HG03159 (cell line): ENCODE results near the gene CSNK1D.

ENCODE experiments used
- ATAC-seq: cut with Tn5 transposase; IDR thresholded peaks from one replicate; pipeline ENCODE4 v1.9.1; 2021; ENCODE audit warnings: mild to moderate bottlenecking, moderate library complexity; ENCODE audit not compliant: unreplicated experiment

Gene CSNK1D

DNA sequence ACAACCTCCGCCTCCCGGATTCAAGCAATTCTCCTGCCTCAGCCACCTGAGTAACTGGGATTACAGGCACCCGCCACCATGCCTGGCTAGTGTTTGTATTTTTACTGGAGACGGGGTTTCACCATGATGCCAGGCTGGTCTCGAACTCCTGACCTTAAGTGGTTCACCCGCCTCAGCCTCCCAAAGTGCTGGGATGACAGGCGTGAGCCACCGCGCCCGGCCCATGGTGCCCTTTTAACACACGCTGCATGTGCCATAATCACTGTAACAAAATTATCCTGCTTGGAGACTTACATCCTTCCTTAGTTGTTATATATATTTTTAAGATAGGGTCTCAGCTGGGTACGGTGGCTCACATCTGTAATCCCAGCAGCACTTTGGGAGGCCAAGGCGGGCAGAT is 38.5 kb upstream of the CSNK1D start:
- no peak for ATAC-seq

DNA sequence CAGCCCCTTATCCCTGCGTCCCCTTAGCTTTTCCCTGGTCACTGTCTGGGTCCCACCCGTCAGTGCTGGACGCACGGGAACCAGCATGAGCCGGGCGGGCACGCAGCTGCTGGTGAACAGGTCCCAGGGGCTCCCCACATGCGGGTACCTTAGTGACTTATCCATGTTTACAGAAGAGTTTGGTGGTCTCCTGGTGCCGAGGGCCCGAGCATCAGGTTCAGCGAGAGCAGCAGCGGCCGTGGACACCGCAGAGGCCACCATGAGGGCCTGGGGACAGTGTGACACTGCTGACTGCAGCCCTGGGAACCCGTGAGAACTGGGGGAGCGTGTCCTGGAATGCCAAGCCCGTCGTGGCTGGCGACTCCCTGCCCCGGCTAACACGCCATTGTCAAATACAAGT is 37.4 kb upstream of the CSNK1D start:
- no peak for ATAC-seq

DNA sequence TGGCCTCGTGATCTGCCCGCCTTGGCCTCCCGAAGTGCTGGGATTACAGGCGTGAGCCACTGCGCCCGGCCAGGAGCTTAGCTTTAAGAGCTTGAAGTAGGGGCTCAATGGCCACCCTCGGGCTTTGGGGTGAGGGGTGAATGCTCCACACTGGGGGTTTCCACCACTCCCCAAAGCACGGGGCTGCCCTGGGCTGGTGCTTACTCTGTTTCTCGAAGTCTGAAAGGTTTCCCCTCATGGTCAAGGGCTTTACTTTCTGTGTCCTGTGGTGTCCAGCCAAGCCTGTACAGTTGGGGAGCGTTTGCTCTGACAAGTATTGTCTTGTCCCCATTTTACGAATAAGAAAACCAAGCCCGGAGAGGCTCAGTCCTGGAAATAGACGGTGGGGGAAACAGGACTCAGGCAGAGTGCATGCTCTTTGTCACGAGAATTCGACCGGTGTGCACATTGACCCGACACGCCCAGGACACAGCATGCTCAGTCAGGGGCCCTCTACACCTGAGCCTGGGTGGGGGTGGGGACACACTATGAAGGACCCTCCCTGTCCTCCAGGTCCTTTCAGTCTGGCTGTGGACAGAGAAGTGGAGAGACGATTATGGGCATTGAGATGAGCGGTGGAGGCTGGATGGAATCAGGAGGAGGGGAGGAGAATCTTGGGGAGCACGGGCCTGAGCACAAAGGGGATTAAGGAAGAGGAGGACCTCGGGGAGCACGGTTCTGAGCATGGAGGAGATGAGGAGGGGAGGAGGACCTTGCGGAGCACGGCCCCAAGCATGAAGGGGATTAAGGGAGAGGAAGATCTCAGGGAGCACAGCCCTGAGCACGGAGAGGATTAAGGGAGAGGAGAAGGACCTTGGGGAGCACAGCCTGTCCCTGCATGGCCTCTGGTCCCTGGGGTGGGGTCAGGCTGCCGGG is 36.4 kb upstream of the CSNK1D start:
- no peak for ATAC-seq

DNA sequence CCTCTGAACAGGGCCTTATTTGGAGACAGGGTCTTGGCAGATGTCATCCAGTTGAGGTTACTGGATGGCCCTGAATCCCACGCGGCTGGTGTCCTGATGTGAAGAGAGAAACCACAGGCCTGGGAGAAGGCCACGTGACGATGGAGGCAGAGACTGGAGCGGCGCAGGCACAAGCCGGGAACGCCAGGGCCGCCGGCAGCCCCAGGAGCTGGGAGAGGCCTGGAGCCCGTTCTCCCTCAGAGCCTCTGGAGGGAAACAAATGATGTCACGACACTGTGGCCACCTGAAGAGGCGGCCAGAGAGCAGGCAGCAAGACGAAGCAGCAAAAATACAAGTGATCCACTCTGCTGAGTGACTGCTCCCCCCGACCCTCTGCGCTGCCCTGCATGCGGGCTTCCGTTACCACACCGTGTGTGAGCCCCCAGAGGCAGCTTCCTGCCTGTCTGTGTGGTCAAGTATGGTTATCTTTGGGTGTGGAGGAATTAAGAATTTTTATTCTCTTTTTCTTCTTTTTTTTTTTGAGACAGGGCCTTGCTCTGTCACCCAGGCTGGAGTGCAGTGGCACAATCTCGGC is 32.3 kb upstream of the CSNK1D start:
- no peak for ATAC-seq

GRCh38 chr17:82304826-82305726 is 31.6 kb upstream of the CSNK1D start:
- ATAC-seq, result no peak

DNA sequence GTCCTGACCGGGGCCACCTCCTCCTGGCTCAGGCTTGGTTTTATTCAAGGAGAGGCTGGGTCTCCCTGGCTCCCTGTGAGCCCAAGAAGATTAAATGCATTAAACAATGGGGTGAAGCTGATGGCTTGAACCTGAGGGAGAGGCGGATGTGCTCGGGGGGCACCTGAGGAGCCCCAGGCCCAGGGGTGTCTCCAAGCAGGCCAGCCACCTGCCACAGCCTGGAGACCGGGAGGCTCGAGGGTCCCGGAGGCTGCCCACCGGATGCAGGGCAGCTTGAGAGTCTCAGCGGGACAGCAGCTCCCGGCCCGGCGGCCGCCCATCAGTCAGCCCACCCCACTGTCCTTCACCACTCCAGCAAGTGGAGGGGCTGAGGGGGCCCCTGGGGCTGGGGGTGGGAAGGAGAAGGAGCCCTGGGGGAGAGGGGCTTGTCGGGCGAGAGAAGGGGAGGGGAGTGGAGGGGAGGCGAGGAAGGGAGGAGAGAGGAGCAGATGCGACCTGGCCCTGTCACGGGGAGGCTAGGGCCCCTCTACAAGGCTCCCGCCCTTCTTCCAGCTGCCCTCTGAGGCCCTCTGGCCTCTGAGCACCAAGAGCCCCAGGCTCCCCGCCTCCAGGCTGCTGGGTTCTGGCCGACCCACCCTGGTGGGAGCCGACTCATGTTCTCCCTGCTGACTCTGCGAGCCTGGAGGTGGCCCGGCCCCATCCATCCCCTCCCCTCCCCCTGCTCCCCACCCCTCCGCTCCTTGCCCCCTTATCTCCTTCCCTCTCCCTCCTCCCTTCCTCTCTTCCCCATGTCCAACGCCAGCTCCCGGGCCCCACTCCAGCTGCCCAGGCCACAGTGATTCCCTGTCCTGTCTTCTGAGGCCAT is 30.7 kb upstream of the CSNK1D start:
- no peak for ATAC-seq

- ATAC-seq, result no peak
These were observed 29.8 kb upstream of the CSNK1D start for GRCh38 chr17:82302991-82303943.

DNA sequence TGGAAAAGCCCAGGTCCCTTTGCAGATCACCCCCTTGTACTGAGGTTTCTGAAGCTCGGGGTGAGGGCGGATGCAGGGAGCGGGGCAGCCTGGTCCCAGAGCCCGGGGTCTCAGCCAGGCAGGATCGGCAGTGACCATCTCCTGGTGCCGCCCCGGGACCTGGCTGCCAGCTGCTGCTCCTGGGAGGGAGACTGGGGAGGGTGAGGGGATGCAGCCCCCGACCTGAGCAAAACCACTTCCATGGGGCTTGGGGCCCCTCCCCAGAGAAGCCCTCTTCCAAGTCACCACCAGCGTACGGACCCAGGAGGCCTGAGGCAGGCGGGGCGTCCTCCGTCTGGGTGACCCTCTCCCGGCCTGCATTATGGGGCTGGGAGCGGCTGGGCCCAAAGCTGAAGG is 29.1 kb upstream of the CSNK1D start:
- ATAC-seq, result no peak

- no peak for ATAC-seq
These were observed 28.5 kb upstream of the CSNK1D start for GRCh38 chr17:82301916-82302567.

- ATAC-seq, result no peak
These were observed 27.9 kb upstream of the CSNK1D start for GRCh38 chr17:82301300-82301915.

GRCh38 chr17:82300707-82301270 is 27.3 kb upstream of the CSNK1D start:
- no peak for ATAC-seq

- ATAC-seq, result no peak
These were observed 26.7 kb upstream of the CSNK1D start for GRCh38 chr17:82300228-82300627.

DNA sequence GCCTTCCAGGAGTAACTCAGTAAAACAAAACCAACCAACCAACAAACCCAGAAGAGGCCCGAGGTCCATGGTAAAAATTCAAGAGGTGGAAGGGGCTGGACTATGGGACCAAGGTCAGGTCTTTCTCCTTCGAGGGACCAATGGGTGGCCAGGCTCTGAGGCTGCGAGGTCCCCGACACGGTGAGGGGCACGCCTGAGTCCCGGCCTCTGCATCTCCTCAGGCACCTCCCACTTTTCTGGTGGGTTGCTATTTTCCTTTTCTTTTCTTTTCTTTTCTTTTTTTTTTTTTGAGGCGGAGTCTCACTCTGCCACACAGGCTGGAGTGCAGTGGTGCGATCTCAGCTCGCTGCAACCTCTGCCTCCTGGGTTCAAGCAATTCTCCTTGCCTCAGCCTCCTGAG is 26.0 kb upstream of the CSNK1D start:
- no peak for ATAC-seq

- ATAC-seq, result no peak
These were observed 25.3 kb upstream of the CSNK1D start for GRCh38 chr17:82298538-82299421.

DNA sequence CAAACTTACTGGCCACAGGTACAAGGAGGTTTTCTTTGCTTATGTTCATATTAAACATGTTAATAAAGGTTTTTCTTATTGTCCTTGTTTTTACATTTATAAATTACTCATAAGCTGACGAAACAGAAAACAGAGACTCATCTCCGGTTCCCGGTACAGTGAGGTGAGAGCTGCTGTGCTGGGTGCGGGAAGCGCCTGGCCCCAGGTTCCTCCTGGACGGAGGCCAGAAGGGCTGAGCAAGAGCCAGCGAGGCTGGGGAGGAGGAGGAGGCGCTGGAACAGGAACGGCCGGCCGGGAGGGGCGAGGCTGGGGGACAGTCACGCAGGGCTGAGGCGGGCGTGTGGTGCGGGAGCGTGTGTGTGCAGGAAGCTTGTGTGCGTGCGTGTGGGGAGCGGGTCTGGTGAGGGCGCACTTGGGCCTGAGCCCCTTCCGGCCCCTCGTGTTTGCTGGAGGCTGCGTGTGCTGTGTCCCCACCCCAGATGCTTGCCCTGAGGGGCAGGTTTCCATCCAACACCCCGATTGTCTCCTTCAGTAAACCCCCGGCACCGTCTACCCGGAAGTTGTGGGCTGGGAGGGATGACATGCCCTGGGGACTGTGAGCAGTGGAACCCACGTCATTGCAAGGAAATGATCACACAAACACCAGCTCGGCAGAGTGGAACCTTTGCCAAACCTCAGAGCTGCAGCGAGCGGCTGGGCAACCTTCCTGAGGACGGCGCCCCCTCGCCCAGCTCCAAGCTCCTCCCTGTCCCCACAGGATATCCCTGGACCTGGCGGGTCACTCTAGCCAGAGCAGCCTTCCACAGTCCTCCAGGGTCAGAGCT is 24.4 kb upstream of the CSNK1D start:
- ATAC-seq, result peak; percentile 56

- ATAC-seq, result peak; percentile 22
These were observed 23.8 kb upstream of the CSNK1D start for GRCh38 chr17:82297280-82297713.
